ENCODE results near the gene ADK.

DNA sequence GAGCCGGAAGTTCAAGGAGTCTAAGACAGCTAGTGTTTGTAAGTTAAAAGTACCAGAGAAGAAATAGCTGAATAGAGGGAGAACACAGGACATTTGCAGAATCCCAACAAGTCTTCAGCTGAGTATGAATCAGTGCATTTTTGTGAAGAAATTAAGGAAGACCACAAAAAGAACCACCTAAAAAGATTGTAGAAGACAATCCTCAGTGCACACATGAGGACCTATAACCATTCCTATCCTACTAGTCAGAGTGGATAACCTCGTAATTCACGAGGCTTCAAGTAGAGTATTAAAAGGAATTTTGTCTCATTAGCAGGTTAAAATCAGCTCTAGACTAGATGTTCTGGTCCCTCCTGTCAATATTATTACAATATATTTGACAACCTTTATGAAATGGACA is 380.0 kb downstream of the ADK start:
- no peak for TF ChIP-seq POLR2A (IDR thresholded peaks at IDR 0.05)
- TF ChIP-seq, protein P1, sequence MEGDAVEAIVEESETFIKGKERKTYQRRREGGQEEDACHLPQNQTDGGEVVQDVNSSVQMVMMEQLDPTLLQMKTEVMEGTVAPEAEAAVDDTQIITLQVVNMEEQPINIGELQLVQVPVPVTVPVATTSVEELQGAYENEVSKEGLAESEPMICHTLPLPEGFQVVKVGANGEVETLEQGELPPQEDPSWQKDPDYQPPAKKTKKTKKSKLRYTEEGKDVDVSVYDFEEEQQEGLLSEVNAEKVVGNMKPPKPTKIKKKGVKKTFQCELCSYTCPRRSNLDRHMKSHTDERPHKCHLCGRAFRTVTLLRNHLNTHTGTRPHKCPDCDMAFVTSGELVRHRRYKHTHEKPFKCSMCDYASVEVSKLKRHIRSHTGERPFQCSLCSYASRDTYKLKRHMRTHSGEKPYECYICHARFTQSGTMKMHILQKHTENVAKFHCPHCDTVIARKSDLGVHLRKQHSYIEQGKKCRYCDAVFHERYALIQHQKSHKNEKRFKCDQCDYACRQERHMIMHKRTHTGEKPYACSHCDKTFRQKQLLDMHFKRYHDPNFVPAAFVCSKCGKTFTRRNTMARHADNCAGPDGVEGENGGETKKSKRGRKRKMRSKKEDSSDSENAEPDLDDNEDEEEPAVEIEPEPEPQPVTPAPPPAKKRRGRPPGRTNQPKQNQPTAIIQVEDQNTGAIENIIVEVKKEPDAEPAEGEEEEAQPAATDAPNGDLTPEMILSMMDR (IDR thresholded peaks at IDR 0.05): no peak

All from lower leg skin (tissue), 3 donors.